ENCODE measurements around the gene MLPH.

Gene MLPH

GRCh38 chr2:237486819-237487448, at the start of gene MLPH:
MLPH (plus strand) TSS chr2:237487251; CDS start chr2:237493427, 6,176 bp downstream.
- no peak for TF ChIP-seq CTCF (IDR thresholded peaks at IDR 0.05)
- no peak for TF ChIP-seq ZFX (IDR thresholded peaks at IDR 0.05; ENCODE audit: borderline replicate concordance)
- H3K27ac ChIP-seq: peak within 1 kb of the TSS; percentile 100

DNA sequence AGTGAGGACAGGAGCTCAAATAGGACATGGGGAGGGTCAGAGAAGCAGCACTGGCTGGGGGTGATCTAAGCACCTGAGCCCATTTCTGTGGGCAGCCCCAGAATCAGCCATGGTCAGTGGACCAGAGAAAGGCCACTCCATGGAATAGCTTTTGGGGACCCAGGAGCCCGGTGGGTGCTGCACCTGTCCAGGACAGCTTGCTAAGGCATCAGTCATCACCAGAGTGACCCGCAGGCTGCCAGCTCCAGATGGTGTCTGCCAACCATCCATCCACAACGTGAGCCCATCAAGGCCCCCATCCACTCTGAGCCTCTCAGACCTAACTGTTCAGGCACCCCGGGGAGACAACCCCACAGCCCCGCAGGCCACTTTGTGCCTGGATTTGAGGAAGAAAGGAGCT, 49.5 kb upstream of the MLPH start:
- TF ChIP-seq CTCF (IDR thresholded peaks at IDR 0.05): no peak
- no peak for TF ChIP-seq ZFX (IDR thresholded peaks at IDR 0.05; ENCODE audit: borderline replicate concordance)
- no peak overlapping the region for H3K27ac ChIP-seq

- no peak overlapping the region for H3K27ac ChIP-seq
- TF ChIP-seq CTCF (IDR thresholded peaks at IDR 0.05) (no peak), ZFX (IDR thresholded peaks at IDR 0.05; ENCODE audit: borderline replicate concordance) (no peak)
These were observed 48.7 kb upstream of the MLPH start for GRCh38 chr2:237438080-237438940.

DNA sequence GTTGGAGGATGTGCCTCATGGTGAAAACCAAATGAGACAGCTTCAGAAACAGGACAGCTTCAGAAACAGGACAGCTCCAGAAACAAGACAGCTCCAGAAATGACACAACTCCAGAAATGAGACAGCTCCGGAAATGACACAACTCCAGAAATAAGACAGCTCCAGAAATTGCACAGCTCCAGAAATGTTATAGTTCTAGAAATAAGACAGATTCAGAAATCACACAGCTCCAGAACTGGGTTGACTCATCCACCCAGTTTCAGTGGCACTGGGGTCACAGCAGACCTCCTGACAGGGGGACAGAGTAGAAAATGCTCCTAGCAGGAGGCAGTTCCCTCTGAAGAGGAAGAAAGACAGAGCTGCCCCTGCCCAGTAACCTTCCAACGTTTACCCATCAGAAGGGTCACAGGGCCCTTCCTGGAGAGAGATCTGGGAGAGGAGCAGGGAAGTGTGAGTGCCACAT, 46.2 kb upstream of the MLPH start:
- TF ChIP-seq ZFX (IDR thresholded peaks at IDR 0.05; ENCODE audit: borderline replicate concordance): no peak
- TF ChIP-seq CTCF (IDR thresholded peaks at IDR 0.05): no peak
- no peak overlapping the region for H3K27ac ChIP-seq

DNA sequence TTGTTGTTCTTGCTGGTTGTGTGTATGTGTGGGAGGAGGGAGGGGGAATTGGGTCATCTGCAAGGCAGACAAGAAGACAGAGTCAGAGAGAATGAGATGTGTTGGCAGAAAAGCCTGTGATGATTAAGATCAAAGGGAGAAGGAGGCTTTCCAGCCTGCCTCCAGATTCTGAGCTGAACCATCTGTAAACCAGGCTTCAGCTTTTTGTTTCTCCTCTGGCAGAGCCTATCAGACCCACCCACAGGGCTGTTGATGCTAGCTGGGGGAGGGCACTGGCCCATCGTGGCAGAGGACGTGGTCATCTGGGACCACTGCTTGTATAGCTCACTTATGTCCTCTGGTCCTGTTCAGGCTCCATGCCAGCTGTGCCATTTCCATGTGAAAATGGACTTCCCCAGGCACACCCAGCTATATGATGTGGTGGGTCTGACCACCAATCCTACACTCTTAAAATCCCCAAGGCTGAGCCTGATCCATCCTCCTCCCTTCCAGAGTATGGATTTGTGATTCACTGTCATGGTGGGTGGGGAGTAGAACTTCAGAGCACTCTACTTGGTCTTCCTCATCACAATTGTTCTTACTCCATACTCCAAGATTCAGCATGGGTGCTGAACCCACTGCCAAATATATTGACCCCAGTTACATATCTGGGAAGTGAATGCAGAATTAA, 45.3 kb upstream of the MLPH start:
- no peak overlapping the region for H3K27ac ChIP-seq
- TF ChIP-seq ZFX (IDR thresholded peaks at IDR 0.05; ENCODE audit: borderline replicate concordance) (no peak), CTCF (IDR thresholded peaks at IDR 0.05) (no peak)

DNA sequence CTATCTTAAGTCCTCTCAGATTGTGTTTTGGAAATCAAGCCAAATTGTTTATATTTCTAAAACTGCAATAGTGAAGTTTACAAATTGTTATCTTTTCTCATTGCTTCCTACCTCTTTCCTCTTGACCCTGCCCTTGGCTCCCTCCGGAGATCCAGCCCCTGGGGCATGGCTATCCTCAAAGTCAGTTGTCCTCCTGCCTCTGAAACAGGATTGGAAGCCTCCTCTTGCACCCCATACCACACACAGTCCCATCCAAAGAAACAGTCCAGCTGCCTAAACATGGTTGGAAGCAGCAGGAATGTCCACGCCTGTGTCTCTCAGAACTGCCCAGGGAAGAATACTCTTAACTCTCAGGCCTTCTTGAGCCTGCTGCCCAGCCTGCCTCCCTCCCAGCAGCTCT, 43.0 kb upstream of the MLPH start:
- TF ChIP-seq ZFX (IDR thresholded peaks at IDR 0.05; ENCODE audit: borderline replicate concordance): no peak
- TF ChIP-seq CTCF (IDR thresholded peaks at IDR 0.05): no peak
- no peak overlapping the region for H3K27ac ChIP-seq

Measured in 22Rv1 (cell line).